Panc1 (cell line): Measurements from ENCODE around the gene ARHGEF17. TPM values are rescaled to one million over a fixed set of nuclear protein-coding genes. Genes with fewer than 3 reads are reported as not detected.

Experiments
- ATAC-seq: fragments of 200-7000 bp; cut with Tn5 transposase; 2 replicates; pipeline ENCODE4 v1.9.1; 2020; ENCODE audit warnings: mild to moderate bottlenecking, moderate library complexity
- BruUV-seq: library from RNA; stranded (reverse); fragments of 400-500 nt; replicated peaks from 2 replicates; lab custom pipeline; 2021; lab: Mats Ljungman, UMichigan
- CTCF ChIA-PET: fragments of 300-600 bp; sonication (Branson Sonifier 250); formaldehyde crosslinking; loops from one replicate; lab custom pipeline; 2022; ENCODE audit warnings: antibody characterized with exemption; lab: Charles Lee
- POLR2A ChIA-PET: fragments of 300-600 bp; sonication (Branson Sonifier 250); formaldehyde crosslinking; loops from one replicate; lab custom pipeline; 2022; ENCODE audit warnings: antibody characterized with exemption; lab: Charles Lee
- DNase-seq: peaks from one replicate; pipeline ENCODE4 v3.0.0-alpha.2; 2010; ENCODE audit warnings: low read depth, low spot score
- H3K27ac ChIP-seq: 2 replicates; pipeline ENCODE4 v1.5.1; 2011; ENCODE audit warnings: mild to moderate bottlenecking, low read length, inconsistent platforms
- H3K27me3 ChIP-seq: fragments of 200-500 bp; sonication (Bioruptor generic); 2 replicates; pipeline ENCODE4 v1.6.0; 2014; ENCODE audit warnings: low read length, inconsistent platforms; ENCODE audit not compliant: control insufficient read depth, insufficient read depth
- H3K36me3 ChIP-seq: fragments of 200-500 bp; sonication (Bioruptor generic); 2 replicates; pipeline ENCODE4 v1.5.1; 2014; ENCODE audit warnings: inconsistent platforms, mild to moderate bottlenecking, low read length, moderate library complexity; ENCODE audit not compliant: control insufficient read depth, insufficient read depth
- H3K4me1 ChIP-seq: 2 replicates; pipeline ENCODE4 v1.5.1; 2011; ENCODE audit warnings: inconsistent platforms, mild to moderate bottlenecking, low read length, moderate library complexity; ENCODE audit not compliant: control insufficient read depth, insufficient read depth
- H3K4me3 ChIP-seq, 2 experiments: 2 replicates each; pipeline ENCODE4 v1.5.1; 2011 to 2012; ENCODE audit warnings: low read depth in 2 of 2, low read length in 2 of 2, mild to moderate bottlenecking in 2 of 2, inconsistent platforms in 1 of 2, moderate library complexity in 1 of 2
- H3K9me3 ChIP-seq: fragments of 200-500 bp; sonication (Bioruptor generic); 2 replicates; pipeline ENCODE4 v1.5.1; 2014; ENCODE audit warnings: low read depth, mild to moderate bottlenecking, inconsistent platforms, low read length, moderate library complexity; ENCODE audit not compliant: control insufficient read depth, insufficient read depth
- CTCF ChIP-seq: fragments of 450-650 bp; IDR thresholded peaks from 2 replicates; pipeline ENCODE4 v1.5.1; 2017; ENCODE audit warnings: mild to moderate bottlenecking
- POLR2AphosphoS5 ChIP-seq: IDR thresholded peaks from 2 replicates; pipeline ENCODE4 v1.6.1; 2012; ENCODE audit warnings: mild to moderate bottlenecking, low read depth, low read length, moderate library complexity
- REST ChIP-seq, 2 experiments: IDR thresholded peaks; 2 replicates each; pipeline ENCODE4 v1.6.1; 2011 to 2012; ENCODE audit warnings: low read depth in 2 of 2, control low read depth in 1 of 2, low read length in 1 of 2, mild to moderate bottlenecking in 1 of 2, moderate library complexity in 1 of 2; ENCODE audit not compliant: insufficient read depth in 1 of 2
- SIN3A ChIP-seq: IDR thresholded peaks from 2 replicates; pipeline ENCODE4 v1.6.1; 2012; ENCODE audit warnings: low read depth, mild to moderate bottlenecking, low read length, moderate library complexity, borderline replicate concordance; ENCODE audit not compliant: insufficient read depth
- TCF7L2 ChIP-seq: IDR thresholded peaks from 2 replicates; pipeline ENCODE4 v1.6.1; 2011; ENCODE audit warnings: mild to moderate bottlenecking, low read depth, low read length, inconsistent platforms
- in situ Hi-C: cut with HindIII; loops from 2 replicates; pipeline ENCODE4 v1.10.0; 2016; ENCODE audit warnings: low sequenced_read_pairs, low pct_unique_long_range_greater_than_20kb
- intact Hi-C: fragments of 100-400 bp; cut with micrococcal nuclease; formaldehyde crosslinking; loops from one replicate; pipeline ENCODE4 v1.10.0; 2022; ENCODE audit not compliant: unreplicated experiment
- total RNA-seq: library from RNA; stranded (reverse); gene quantifications from one replicate; pipeline ENCODE4 v1.2.1, GENCODE V29; 2021; ENCODE audit not compliant: unreplicated experiment

The ARHGEF17 gene
- total RNA-seq, 1 experiment from 2014 or later = 43.2 TPM

GRCh38 chr11:73262851-73263495 is 45.1 kb upstream of the ARHGEF17 start:
- in situ Hi-C loops (no loop called here), intact Hi-C loops (no loop called here)
- ATAC-seq (no peak), DNase-seq (no peak)
- no peaks in the 10 kb centered on the region for H3K27me3 ChIP-seq
- CTCF ChIA-PET = interaction anchor here (0.6 kb wide), 1 partner anchor 19 kb away, joined by 3 read pairs; no protein-coding TSS in a partner anchor
- no peaks in the 10 kb centered on the region for H3K9me3 ChIP-seq
- POLR2A ChIA-PET = no interaction called here
- H3K36me3 ChIP-seq = no peaks in the 10 kb centered on the region
- no peak overlapping the region for H3K4me3 ChIP-seq
- TF ChIP-seq REST (IDR thresholded peaks at IDR 0.05; ENCODE audit: insufficient read depth in 1 of 2, low read depth in 2 of 2, low read length in 1 of 2) (no peak), POLR2AphosphoS5 (no peak), SIN3A (no peak), TCF7L2 (no peak), CTCF (no peak)
- H3K4me1 ChIP-seq = peaks cover 7% of the 10 kb centered on the region
- no peak overlapping the region for H3K27ac ChIP-seq
- BruUV-seq = no TSS peak

GRCh38 chr11:73263640-73264039 is 44.4 kb upstream of the ARHGEF17 start:
- Histone ChIP-seq H3K4me1 (peaks cover under 1% of the 10 kb centered on the region; the same call in 1 of the 2 replicates), H3K9me3 (no peaks in the 10 kb centered on the region), H3K36me3 (no peaks in the 10 kb centered on the region), H3K27ac (no peak overlapping the region), H3K4me3 (no peak overlapping the region), H3K27me3 (no peaks in the 10 kb centered on the region)
- POLR2A ChIA-PET = no interaction called here
- in situ Hi-C loops (no loop called here), intact Hi-C loops (no loop called here)
- ATAC-seq (no peak), DNase-seq (no peak)
- no peak for TF ChIP-seq REST (IDR thresholded peaks at IDR 0.05; ENCODE audit: insufficient read depth in 1 of 2, low read depth in 2 of 2, low read length in 1 of 2)
- no peak for TF ChIP-seq SIN3A
- no peak for TF ChIP-seq CTCF
- TF ChIP-seq TCF7L2 = no peak
- TF ChIP-seq POLR2AphosphoS5 = no peak
- CTCF ChIA-PET = interaction anchor here (0.6 kb wide), 1 partner anchor 19 kb away, joined by 3 read pairs; no protein-coding TSS in a partner anchor
- no TSS peak for BruUV-seq
